Neuronal stem cell (in vitro differentiated cells): ENCODE results near the gene FAM209A.

ENCODE experiments used
- DNase-seq: peaks from one replicate; pipeline ENCODE4 v3.0.0-alpha.2; 2013; ENCODE audit warnings: low spot score
- H2AFZ ChIP-seq: one replicate; pipeline ENCODE4 v1.6.1; 2013; ENCODE audit warnings: mild to moderate bottlenecking, low read length, inconsistent platforms
- H2AK5ac ChIP-seq: 2 replicates; pipeline ENCODE4 v1.6.1; 2013; ENCODE audit warnings: low read depth, mild to moderate bottlenecking, inconsistent platforms, low read length, moderate library complexity, mixed read lengths
- H2BK120ac ChIP-seq: 2 replicates; pipeline ENCODE4 v1.6.1; 2013; ENCODE audit warnings: low read depth, mild to moderate bottlenecking, inconsistent platforms, low read length, moderate library complexity, mixed read lengths
- H2BK12ac ChIP-seq: one replicate; pipeline ENCODE4 v1.6.1; 2013; ENCODE audit warnings: low read length, inconsistent platforms
- H2BK15ac ChIP-seq: 2 replicates; pipeline ENCODE4 v1.6.1; 2013; ENCODE audit warnings: mild to moderate bottlenecking, low read length, inconsistent platforms, mixed read lengths
- H2BK5ac ChIP-seq: one replicate; pipeline ENCODE4 v1.6.1; 2013; ENCODE audit warnings: inconsistent platforms, mild to moderate bottlenecking, low read length, moderate library complexity
- H3K14ac ChIP-seq: one replicate; pipeline ENCODE4 v1.6.1; 2013; ENCODE audit warnings: low read length, inconsistent platforms
- H3K18ac ChIP-seq: 2 replicates; pipeline ENCODE4 v1.6.1; 2013; ENCODE audit warnings: low read length, inconsistent platforms
- H3K23ac ChIP-seq: 2 replicates; pipeline ENCODE4 v1.6.1; 2013; ENCODE audit warnings: low read depth, mild to moderate bottlenecking, mixed read lengths, low read length, inconsistent platforms; ENCODE audit not compliant: poor library complexity
- H3K27ac ChIP-seq: replicated peaks from 3 replicates; pipeline ENCODE4 v1.5.1; 2013; ENCODE audit warnings: low read length, inconsistent platforms
- H3K27me3 ChIP-seq, 3 experiments: 2 replicates each; pipeline ENCODE4 v1.6.1; 2013; ENCODE audit warnings: low read length in 3 of 3, mild to moderate bottlenecking in 2 of 3, inconsistent platforms in 1 of 3, low read depth in 1 of 3, mixed read lengths in 1 of 3, moderate library complexity in 1 of 3; ENCODE audit not compliant: control insufficient read depth in 3 of 3, insufficient read depth in 3 of 3
- H3K36me3 ChIP-seq, 2 donors: replicated peaks in 1 of 2; 2 replicates each; pipeline ENCODE4 v1.6.1; 2013; ENCODE audit warnings: low read length in 2 of 2; ENCODE audit not compliant: control insufficient read depth in 2 of 2, insufficient read depth in 2 of 2
- H3K4ac ChIP-seq: 2 replicates; pipeline ENCODE4 v1.6.1; 2013; ENCODE audit warnings: inconsistent platforms, mild to moderate bottlenecking, low read length, moderate library complexity
- H3K4me1 ChIP-seq, 2 donors: 1 replicate in 1 of 2; 2 replicates in 1 of 2; pipeline ENCODE4 v1.6.1; 2013; ENCODE audit warnings: low read length in 2 of 2, low read depth in 1 of 2; ENCODE audit not compliant: control insufficient read depth in 2 of 2, insufficient read depth in 1 of 2
- H3K4me2 ChIP-seq: one replicate; pipeline ENCODE4 v1.6.1; 2013; ENCODE audit warnings: mild to moderate bottlenecking, low read length, inconsistent platforms; ENCODE audit not compliant: insufficient read depth, poor library complexity, severe bottlenecking
- H3K4me3 ChIP-seq, 2 donors: 2 replicates each; pipeline ENCODE4 v1.5.1; 2013; ENCODE audit warnings: low read length in 2 of 2, mild to moderate bottlenecking in 2 of 2, inconsistent platforms in 1 of 2, moderate library complexity in 1 of 2
- H3K79me1 ChIP-seq: one replicate; pipeline ENCODE4 v1.6.1; 2013; ENCODE audit warnings: low read depth, mild to moderate bottlenecking, inconsistent platforms, low read length, moderate library complexity
- H3K9ac ChIP-seq: one replicate; pipeline ENCODE4 v1.6.1; 2013; ENCODE audit warnings: mild to moderate bottlenecking, low read depth, low read length, inconsistent platforms; ENCODE audit not compliant: poor library complexity
- H3K9me3 ChIP-seq, 2 donors: replicated peaks in 1 of 2; 2 replicates each; pipeline versions ENCODE3 to v1.6.1; 2013; ENCODE audit warnings: low read length in 2 of 2, mild to moderate bottlenecking in 2 of 2, inconsistent platforms in 1 of 2, low read depth in 1 of 2, mixed read lengths in 1 of 2, moderate library complexity in 1 of 2; ENCODE audit not compliant: control insufficient read depth in 2 of 2, insufficient read depth in 1 of 2
- H4K8ac ChIP-seq: one replicate; pipeline ENCODE4 v1.6.1; 2013; ENCODE audit warnings: low read depth, mild to moderate bottlenecking, inconsistent platforms, low read length, moderate library complexity
- H4K91ac ChIP-seq: one replicate; pipeline ENCODE4 v1.6.1; 2013; ENCODE audit warnings: low read length, low read depth, mild to moderate bottlenecking, inconsistent platforms; ENCODE audit not compliant: poor library complexity
- WGBS, 2 donors: extraction: QIAGEN DNeasy Blood & Tissue Kit; methylation state at CpG; one replicate each; pipeline ENCODE4 v1.1.7; 2013; ENCODE audit warnings: missing lambda C conversion rate in 2 of 2, mixed read lengths in 1 of 2; ENCODE audit not compliant: insufficient read length in 2 of 2, insufficient replicate concordance in 1 of 2; ENCODE audit errors: extremely low coverage in 2 of 2; 5-methylcytosine and 5-hydroxymethylcytosine counted together

FAM209A gene

GRCh38 chr20:56517641-56518040, 6.9 kb upstream of the FAM209A start:
- Histone ChIP-seq H2BK15ac (no peak overlapping the region), H2BK12ac (no peak overlapping the region), H2AK5ac (no peak overlapping the region), H3K79me1 (no peaks in the 10 kb centered on the region), H3K4me1 (peaks cover 0 to 5% of the 10 kb centered on the region in 2 donors), H3K27me3 (no peaks in the 10 kb centered on the region), H3K4me2 (no peak overlapping the region), H2BK120ac (no peak overlapping the region), H3K36me3 (peaks cover 25 to 53% of the 10 kb centered on the region in 2 donors), H4K8ac (no peak overlapping the region), H3K4ac (no peak overlapping the region), H3K27ac (no peak overlapping the region), H2AFZ (no peak overlapping the region), H3K23ac (no peak overlapping the region), H3K18ac (no peak overlapping the region), H3K14ac (no peak overlapping the region), H3K4me3 (no peak overlapping the region), H3K9ac (no peak overlapping the region), H4K91ac (no peak overlapping the region), H2BK5ac (no peak overlapping the region), H3K9me3 (peaks cover 6 to 21% of the 10 kb centered on the region in 2 donors)
- no peak for DNase-seq
- WGBS, 2 donors, result no CpG with 5 or more reads among the region's 8 CpGs

DNA sequence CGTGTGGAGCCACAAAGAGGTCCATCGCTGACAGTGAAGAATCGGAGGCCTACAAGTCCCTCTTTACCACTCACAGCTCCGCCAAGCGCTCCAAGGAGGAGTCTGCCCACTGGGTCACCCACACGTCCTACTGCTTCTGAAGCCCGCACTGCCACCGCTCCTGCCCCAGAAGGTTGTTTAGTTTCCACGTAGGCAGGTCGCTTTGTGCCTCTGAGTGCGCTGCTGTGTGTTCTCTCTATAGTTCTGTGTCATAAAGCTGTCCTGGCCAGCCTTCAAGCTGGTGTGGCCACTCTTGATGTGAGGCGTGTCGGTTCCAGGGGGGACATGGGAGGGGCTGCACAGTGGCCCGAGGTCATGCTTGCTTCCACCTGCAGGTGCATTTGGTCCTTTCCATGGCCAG, 6.4 kb upstream of the FAM209A start:
- DNase-seq, result no peak
- WGBS, 2 donors, result no CpG with 5 or more reads among the region's 14 CpGs
- Histone ChIP-seq H3K23ac (no peak overlapping the region), H2BK15ac (no peak overlapping the region), H3K27ac (no peak overlapping the region), H3K4me3 (no peak overlapping the region), H3K36me3 (peaks cover 25 to 49% of the 10 kb centered on the region in 2 donors), H2BK120ac (no peak overlapping the region), H3K14ac (no peak overlapping the region), H3K27me3 (no peaks in the 10 kb centered on the region), H2AFZ (no peak overlapping the region), H3K4ac (no peak overlapping the region), H3K9ac (no peak overlapping the region), H4K91ac (no peak overlapping the region), H3K18ac (no peak overlapping the region), H3K4me2 (no peak overlapping the region), H2BK5ac (no peak overlapping the region), H2AK5ac (no peak overlapping the region), H3K9me3 (peaks cover 6 to 21% of the 10 kb centered on the region in 2 donors), H3K79me1 (no peaks in the 10 kb centered on the region), H3K4me1 (peaks cover 0 to 2% of the 10 kb centered on the region in 2 donors), H2BK12ac (no peak overlapping the region), H4K8ac (no peak overlapping the region)

- no peak overlapping the region for H3K27ac ChIP-seq
- WGBS, 2 donors, result no CpG with 5 or more reads among the region's 10 CpGs
- peaks cover 22 to 42% of the 10 kb centered on the region in 2 donors for H3K36me3 ChIP-seq
Measured at GRCh38 chr20:56518721-56519398, 5.7 kb upstream of the FAM209A start.

GRCh38 chr20:56519551-56519950, 5.0 kb upstream of the FAM209A start:
- Histone ChIP-seq H3K4me2 (no peak overlapping the region), H3K4ac (no peak overlapping the region), H2AK5ac (no peak overlapping the region), H4K8ac (no peak overlapping the region), H3K18ac (no peak overlapping the region), H3K27ac (no peak overlapping the region), H2BK5ac (no peak overlapping the region), H2BK120ac (no peak overlapping the region), H3K27me3 (no peaks in the 10 kb centered on the region), H4K91ac (no peak overlapping the region), H2BK15ac (no peak overlapping the region), H3K23ac (no peak overlapping the region), H3K36me3 (peaks cover 21 to 42% of the 10 kb centered on the region in 2 donors), H3K9ac (no peak overlapping the region), H3K4me1 (no peaks in the 10 kb centered on the region), H2AFZ (no peak overlapping the region), H3K14ac (no peak overlapping the region), H3K79me1 (no peaks in the 10 kb centered on the region), H3K9me3 (peaks cover 6 to 21% of the 10 kb centered on the region in 2 donors), H2BK12ac (no peak overlapping the region), H3K4me3 (no peak overlapping the region)
- DNase-seq, result no peak
- no CpG with 5 or more reads among the region's 10 CpGs for WGBS, 2 donors

More at GRCh38 chr20:56518721-56519398, 5.7 kb upstream of the FAM209A start:
- no peak overlapping the region for H2BK15ac ChIP-seq
- no peak overlapping the region for H2AFZ ChIP-seq
- no peak overlapping the region for H2BK120ac ChIP-seq
- H3K23ac ChIP-seq, result no peak overlapping the region
- no peak overlapping the region for H4K8ac ChIP-seq
- no peaks in the 10 kb centered on the region for H3K4me1 ChIP-seq
- H3K9ac ChIP-seq, result no peak overlapping the region
- DNase-seq, result no peak
- H2AK5ac ChIP-seq, result no peak overlapping the region
- H3K27me3 ChIP-seq, result no peaks in the 10 kb centered on the region
- H2BK12ac ChIP-seq, result no peak overlapping the region
- no peak overlapping the region for H3K18ac ChIP-seq
- no peak overlapping the region for H3K4me3 ChIP-seq
- H3K9me3 ChIP-seq, result peaks cover 6 to 21% of the 10 kb centered on the region in 2 donors
- no peak overlapping the region for H3K14ac ChIP-seq
- H2BK5ac ChIP-seq, result no peak overlapping the region
- no peak overlapping the region for H4K91ac ChIP-seq
- no peak overlapping the region for H3K4me2 ChIP-seq
- H3K79me1 ChIP-seq, result no peaks in the 10 kb centered on the region
- no peak overlapping the region for H3K4ac ChIP-seq
